Measurements from ENCODE around the gene SRSF1. TPM values are rescaled to one million over a fixed set of nuclear protein-coding genes. Genes with fewer than 3 reads are reported as not detected.

SRSF1 gene
- total RNA-seq, 1 experiment from 2014 or later = 434 TPM

GRCh38 chr17:58056476-58056875 lies 49.4 kb upstream of the SRSF1 start:
- Histone ChIP-seq H2AFZ (ENCODE audit: low read depth, low read length, poor library complexity, severe bottlenecking) (no peak overlapping the region), H3K36me3 (ENCODE audit: control insufficient read depth in 1 of 2, insufficient read depth in 2 of 2, low read length in 2 of 2) (no peaks in the 10 kb centered on the region), H4K20me1 (ENCODE audit: insufficient read depth) (no peaks in the 10 kb centered on the region), H3K27ac (ENCODE audit: low read depth, low read length) (no peak overlapping the region), H3K79me2 (ENCODE audit: insufficient read depth, low read length) (no peaks in the 10 kb centered on the region), H3K9me2 (ENCODE audit: insufficient read depth) (no peaks in the 10 kb centered on the region), H3K27me3 (ENCODE audit: insufficient read depth, low read length) (no peaks in the 10 kb centered on the region; the same call in 1 of the 2 replicates), H3K9me3 (ENCODE audit: control insufficient read depth in 1 of 2, insufficient read depth in 1 of 2, low read depth in 1 of 2, low read length in 2 of 2) (no peaks in the 10 kb centered on the region), H3K9ac (ENCODE audit: low read length) (no peak overlapping the region), H3K4me3 (replicated peaks in 1 of 2; ENCODE audit: low read depth in 1 of 2, low read length in 2 of 2) (no peak overlapping the region), H3K4me2 (ENCODE audit: low read length) (no peak overlapping the region), H3K4me1 (ENCODE audit: control insufficient read depth in 1 of 2, insufficient read depth in 2 of 2, low read length in 2 of 2) (no peaks in the 10 kb centered on the region; a peak in 1 of 4 replicates)
- intact Hi-C loops (cut with micrococcal nuclease) = no loop called here
- no peak for TF ChIP-seq CBX3 (IDR thresholded peaks at IDR 0.05; ENCODE audit: low read depth)
- TF ChIP-seq, protein P1, sequence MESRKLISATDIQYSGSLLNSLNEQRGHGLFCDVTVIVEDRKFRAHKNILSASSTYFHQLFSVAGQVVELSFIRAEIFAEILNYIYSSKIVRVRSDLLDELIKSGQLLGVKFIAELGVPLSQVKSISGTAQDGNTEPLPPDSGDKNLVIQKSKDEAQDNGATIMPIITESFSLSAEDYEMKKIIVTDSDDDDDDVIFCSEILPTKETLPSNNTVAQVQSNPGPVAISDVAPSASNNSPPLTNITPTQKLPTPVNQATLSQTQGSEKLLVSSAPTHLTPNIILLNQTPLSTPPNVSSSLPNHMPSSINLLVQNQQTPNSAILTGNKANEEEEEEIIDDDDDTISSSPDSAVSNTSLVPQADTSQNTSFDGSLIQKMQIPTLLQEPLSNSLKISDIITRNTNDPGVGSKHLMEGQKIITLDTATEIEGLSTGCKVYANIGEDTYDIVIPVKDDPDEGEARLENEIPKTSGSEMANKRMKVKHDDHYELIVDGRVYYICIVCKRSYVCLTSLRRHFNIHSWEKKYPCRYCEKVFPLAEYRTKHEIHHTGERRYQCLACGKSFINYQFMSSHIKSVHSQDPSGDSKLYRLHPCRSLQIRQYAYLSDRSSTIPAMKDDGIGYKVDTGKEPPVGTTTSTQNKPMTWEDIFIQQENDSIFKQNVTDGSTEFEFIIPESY (IDR thresholded peaks at IDR 0.05; ENCODE audit: extremely low read depth, insufficient replicate concordance, low read length) = no peak
- no peak for TF ChIP-seq RAD21 (IDR thresholded peaks at IDR 0.05; ENCODE audit: low read depth)
- no peak for TF ChIP-seq EGR1 (IDR thresholded peaks at IDR 0.05; ENCODE audit: low read depth)
- no peak for TF ChIP-seq CEBPB (IDR thresholded peaks at IDR 0.05; ENCODE audit: low read depth)
- no peak for TF ChIP-seq FOSL1 (IDR thresholded peaks at IDR 0.05; ENCODE audit: low read depth)
- no peak for TF ChIP-seq POLR2A (IDR thresholded peaks at IDR 0.05; ENCODE audit: borderline replicate concordance, extremely low read depth, insufficient read depth, insufficient read length)
- TF ChIP-seq SRF (IDR thresholded peaks at IDR 0.05; ENCODE audit: low read depth) = no peak
- ChIA-PET POLR2A (interaction anchor here (1.2 kb wide), 1 partner anchor 27 kb away, joined by 12 read pairs; the partner anchor contains the start of gene DYNLL2), RAD21 (ENCODE audit: low non-redundant PET in 1 of 2, low total read pairs in 2 of 2, uncharacterized antibody in 2 of 2, unreplicated experiment in 2 of 2) (no interaction called here), CTCF (no interaction called here)
- DNase-seq (ENCODE audit: low read depth, low spot score) = no peak
- BruUV-seq (replicated peaks) = no TSS peak
- ATAC-seq = no peak

DNA sequence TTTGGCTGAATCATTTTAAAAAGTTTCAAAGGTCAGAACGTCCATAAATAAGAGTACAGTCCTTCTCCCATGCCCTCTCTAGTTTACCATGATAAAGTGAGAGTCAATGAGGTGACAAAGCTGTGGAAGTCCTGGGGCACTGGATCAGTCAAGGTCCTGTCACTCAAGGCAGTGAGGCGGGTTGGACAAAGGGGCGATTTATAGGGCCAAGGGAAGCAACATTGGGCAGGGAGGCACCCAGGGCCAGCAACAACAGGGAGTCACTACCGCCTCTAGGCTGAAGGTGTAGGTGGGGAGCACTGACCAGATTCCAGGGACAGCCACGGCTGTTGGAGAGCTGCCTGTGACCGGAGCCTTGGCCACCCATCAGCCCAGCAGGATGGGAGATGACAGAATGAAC lies 47.6 kb upstream of the SRSF1 start:
- intact Hi-C loops (cut with micrococcal nuclease) = no loop called here
- H3K9me3 ChIP-seq (ENCODE audit: control insufficient read depth in 1 of 2, insufficient read depth in 1 of 2, low read depth in 1 of 2, low read length in 2 of 2) = no peaks in the 10 kb centered on the region
- no peaks in the 10 kb centered on the region; the same call in 1 of the 2 replicates for H3K27me3 ChIP-seq (ENCODE audit: insufficient read depth, low read length)
- H3K4me2 ChIP-seq (ENCODE audit: low read length) = no peak overlapping the region
- no peak for TF ChIP-seq ATF3 (IDR thresholded peaks at IDR 0.05)
- no peak for TF ChIP-seq EZH2phosphoT487 (IDR thresholded peaks at IDR 0.05; ENCODE audit: borderline replicate concordance)
- no peak for TF ChIP-seq FOSL1 (IDR thresholded peaks at IDR 0.05; ENCODE audit: low read depth)
- no peak for TF ChIP-seq ZFX (IDR thresholded peaks at IDR 0.05)
- no peak for TF ChIP-seq RAD21 (IDR thresholded peaks at IDR 0.05; ENCODE audit: low read depth)
- TF ChIP-seq EGR1 (IDR thresholded peaks at IDR 0.05; ENCODE audit: low read depth) = no peak
- no peak for TF ChIP-seq JUND (IDR thresholded peaks at IDR 0.05)
- TF ChIP-seq POLR2A (IDR thresholded peaks at IDR 0.05; ENCODE audit: borderline replicate concordance, extremely low read depth, insufficient read depth, insufficient read length) = no peak
- no peak for TF ChIP-seq EZH2 (IDR thresholded peaks at IDR 0.05)
- no peak for TF ChIP-seq MAX (IDR thresholded peaks at IDR 0.05)
- no peak for TF ChIP-seq SP1 (IDR thresholded peaks at IDR 0.05; ENCODE audit: low read depth)
- DNase-seq (ENCODE audit: low read depth, low spot score) = no peak
- no peak overlapping the region for H2AFZ ChIP-seq (ENCODE audit: low read depth, low read length, poor library complexity, severe bottlenecking)
- CTCF ChIA-PET = no interaction called here
- POLR2A ChIA-PET = interaction anchor here (0.7 kb wide), 1 partner anchor 195 kb away, joined by 3 read pairs; no protein-coding TSS in a partner anchor
- no peaks in the 10 kb centered on the region for H3K79me2 ChIP-seq (ENCODE audit: insufficient read depth, low read length)
- H3K36me3 ChIP-seq (ENCODE audit: control insufficient read depth in 1 of 2, insufficient read depth in 2 of 2, low read length in 2 of 2) = no peaks in the 10 kb centered on the region
- ATAC-seq = no peak
- no peak overlapping the region for H3K9ac ChIP-seq (ENCODE audit: low read length)
- no peaks in the 10 kb centered on the region; a peak in 1 of 4 replicates for H3K4me1 ChIP-seq (ENCODE audit: control insufficient read depth in 1 of 2, insufficient read depth in 2 of 2, low read length in 2 of 2)
- RAD21 ChIA-PET (ENCODE audit: low non-redundant PET in 1 of 2, low total read pairs in 2 of 2, uncharacterized antibody in 2 of 2, unreplicated experiment in 2 of 2) = no interaction called here
- H4K20me1 ChIP-seq (ENCODE audit: insufficient read depth) = no peaks in the 10 kb centered on the region
- H3K4me3 ChIP-seq (replicated peaks in 1 of 2; ENCODE audit: low read depth in 1 of 2, low read length in 2 of 2) = no peak overlapping the region
- no TSS peak for BruUV-seq (replicated peaks)
- H3K9me2 ChIP-seq (ENCODE audit: insufficient read depth) = no peaks in the 10 kb centered on the region
- H3K27ac ChIP-seq (ENCODE audit: low read depth, low read length) = no peak overlapping the region
